AG04450 (cell line): ENCODE measurements around the gene LRRC28. TPM values are rescaled to one million over a fixed set of nuclear protein-coding genes. Genes with fewer than 3 reads are reported as not detected.

Experiments
- CTCF ChIA-PET: fragments of 300-600, 350-600 bp; formaldehyde crosslinking; extraction: SDS; loops from one replicate; lab custom pipeline; 2022; ENCODE audit warnings: antibody characterized with exemption, inconsistent platforms; lab: Charles Lee
- POLR2A ChIA-PET: fragments of 350-600 bp; formaldehyde crosslinking; extraction: SDS; loops from one replicate; lab custom pipeline; 2021; ENCODE audit warnings: antibody characterized with exemption, inconsistent platforms; lab: Yijun Ruan, JAX
- DNase-seq: peaks from one replicate; pipeline ENCODE4 v3.0.0-alpha.2; 2011; ENCODE audit warnings: low read depth, low spot score
- H3K27ac ChIP-seq: one replicate; pipeline ENCODE4 v1.5.1; 2012; ENCODE audit warnings: low read depth, low read length, control low read depth
- H3K27me3 ChIP-seq: one replicate; pipeline ENCODE4 v1.6.0; 2012; ENCODE audit warnings: low read length; ENCODE audit not compliant: control insufficient read depth, insufficient read depth
- H3K4me3 ChIP-seq: 2 replicates; pipeline ENCODE4 v1.5.1; 2011; ENCODE audit warnings: mild to moderate bottlenecking, low read depth, low read length, control low read depth
- H3K9me3 ChIP-seq: 2 replicates; pipeline ENCODE4 v1.5.1; 2012; ENCODE audit warnings: low read length; ENCODE audit not compliant: control insufficient read depth, insufficient read depth
- polyA minus RNA-seq: library from RNA; depleted of rRNA, polyadenylated mRNA; stranded (reverse); fragments of >200 nt; gene quantifications from 2 replicates; pipeline ENCODE4 v1.2.3, GENCODE V29; 2011; rRNA and poly(A)+ RNA removed
- polyA plus RNA-seq: library from polyadenylated mRNA; depleted of rRNA; stranded (reverse); fragments of >200 nt; gene quantifications from 2 replicates; pipeline ENCODE4 v1.2.3, GENCODE V29; 2011; rRNA removed
- TF ChIP-seq, protein P1 (sequence below): IDR thresholded peaks from 2 replicates; pipeline ENCODE4 v1.5.1; 2011; ENCODE audit warnings: low read depth, low read length, control low read depth, inconsistent platforms

Gene LRRC28
- 28.4 and 29.8 TPM in 2 replicates for polyA plus RNA-seq
- 22.4 and 28.5 TPM in 2 replicates for polyA minus RNA-seq

DNA sequence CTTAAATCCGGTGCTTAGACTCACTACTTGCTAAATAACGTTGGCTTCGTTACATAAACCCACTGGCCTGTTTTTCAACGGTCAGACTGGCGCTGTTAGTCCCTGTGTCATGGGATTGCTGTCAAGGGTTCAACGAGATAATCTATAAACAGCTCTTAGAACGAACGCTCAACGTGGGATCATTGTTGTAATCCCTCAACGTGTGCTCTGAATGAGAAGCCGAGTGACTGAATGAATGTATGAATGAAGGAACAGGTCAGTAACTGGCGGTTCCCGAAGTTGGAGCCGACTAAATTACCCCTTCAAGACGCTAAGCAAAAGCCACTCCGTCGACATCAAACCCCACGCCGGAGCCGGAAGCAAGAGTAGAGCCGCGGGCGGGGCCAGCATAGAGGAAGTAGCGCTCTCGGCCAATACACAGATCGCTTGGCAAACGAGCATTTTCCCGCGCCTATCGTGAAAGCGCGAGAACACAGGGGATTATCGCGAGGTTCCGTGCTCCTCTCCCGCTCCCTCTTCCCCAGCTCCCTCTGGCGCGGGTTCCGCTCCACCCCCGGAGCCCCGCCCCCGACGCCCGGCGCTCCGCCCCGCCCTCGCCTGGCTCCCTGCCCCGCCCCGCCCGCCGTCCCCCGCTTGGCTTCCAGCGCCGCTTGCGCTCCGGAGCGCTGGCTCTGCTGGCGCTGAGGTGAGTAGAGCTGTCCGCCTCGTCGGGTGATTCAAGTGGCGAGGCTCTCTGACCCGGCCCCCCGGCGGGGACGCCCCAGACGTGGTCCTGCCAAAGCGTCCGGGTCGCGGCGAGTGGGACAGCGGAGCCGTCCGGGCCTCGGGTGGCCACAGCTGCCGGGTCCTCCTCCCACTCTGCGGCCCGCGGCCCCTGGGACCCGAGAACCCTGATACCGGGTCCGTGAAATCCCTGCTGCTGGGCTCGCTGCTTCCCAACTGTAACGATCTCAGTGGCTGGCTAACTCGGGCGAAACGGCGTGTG is at the start of gene LRRC28:
LRRC28 (plus strand) TSS at position 625 of the 985 bp plus-strand sequence. CDS start 4,477 bp downstream, outside the sequence.
- Histone ChIP-seq H3K27me3 (no peaks in the 10 kb centered on the region), H3K27ac (peak within 1 kb of the TSS; percentile 84), H3K9me3 (no peaks in the 10 kb centered on the region), H3K4me3 (peak within 1 kb of the TSS; percentile 86)
- DNase-seq, result peak; percentile 98
- POLR2A ChIA-PET, result interaction anchor here (0.7 to 1.2 kb wide), 6 partner anchors 12 to 482 kb away, joined by 3 to 5 read pairs (median 3); partner anchors contain the start of genes LYSMD4 and SYNM
- CTCF ChIA-PET, result interaction anchor here (0.6 to 1.6 kb wide), 4 partner anchors 21 to 471 kb away, joined by 3 to 7 read pairs (median 3); no protein-coding TSS in a partner anchor
- TF ChIP-seq, protein P1, sequence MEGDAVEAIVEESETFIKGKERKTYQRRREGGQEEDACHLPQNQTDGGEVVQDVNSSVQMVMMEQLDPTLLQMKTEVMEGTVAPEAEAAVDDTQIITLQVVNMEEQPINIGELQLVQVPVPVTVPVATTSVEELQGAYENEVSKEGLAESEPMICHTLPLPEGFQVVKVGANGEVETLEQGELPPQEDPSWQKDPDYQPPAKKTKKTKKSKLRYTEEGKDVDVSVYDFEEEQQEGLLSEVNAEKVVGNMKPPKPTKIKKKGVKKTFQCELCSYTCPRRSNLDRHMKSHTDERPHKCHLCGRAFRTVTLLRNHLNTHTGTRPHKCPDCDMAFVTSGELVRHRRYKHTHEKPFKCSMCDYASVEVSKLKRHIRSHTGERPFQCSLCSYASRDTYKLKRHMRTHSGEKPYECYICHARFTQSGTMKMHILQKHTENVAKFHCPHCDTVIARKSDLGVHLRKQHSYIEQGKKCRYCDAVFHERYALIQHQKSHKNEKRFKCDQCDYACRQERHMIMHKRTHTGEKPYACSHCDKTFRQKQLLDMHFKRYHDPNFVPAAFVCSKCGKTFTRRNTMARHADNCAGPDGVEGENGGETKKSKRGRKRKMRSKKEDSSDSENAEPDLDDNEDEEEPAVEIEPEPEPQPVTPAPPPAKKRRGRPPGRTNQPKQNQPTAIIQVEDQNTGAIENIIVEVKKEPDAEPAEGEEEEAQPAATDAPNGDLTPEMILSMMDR, result no peak

DNA sequence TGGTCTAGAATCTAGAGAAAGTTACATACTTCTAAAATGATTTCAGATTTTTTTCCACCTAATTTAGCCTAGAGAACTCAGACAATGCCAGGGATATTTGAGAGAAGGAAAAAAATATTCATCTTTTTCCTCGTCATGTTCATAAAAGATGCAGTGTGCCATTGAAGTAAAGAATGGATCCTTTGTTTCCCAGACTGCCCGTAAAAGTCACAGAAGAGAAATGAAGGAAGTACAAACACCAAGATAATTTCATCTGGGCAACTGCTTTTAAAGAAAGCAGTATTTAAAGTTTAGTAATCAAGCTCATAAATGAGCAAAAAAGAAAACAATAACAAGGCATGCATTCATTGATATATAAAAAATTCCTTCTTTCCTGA is 49.1 kb upstream of the LRRC28 start:
- H3K4me3 ChIP-seq, result no peak overlapping the region
- H3K27ac ChIP-seq, result no peak overlapping the region
- no peak for DNase-seq
- TF ChIP-seq, protein P1, result no peak
- H3K9me3 ChIP-seq, result no peaks in the 10 kb centered on the region
- CTCF ChIA-PET, result interaction anchor here (1.0 to 5.2 kb wide), 4 partner anchors 11 to 126 kb away, joined by 3 to 26 read pairs (median 8); no protein-coding TSS in a partner anchor
- POLR2A ChIA-PET, result no interaction called here
- H3K27me3 ChIP-seq, result no peaks in the 10 kb centered on the region

DNA sequence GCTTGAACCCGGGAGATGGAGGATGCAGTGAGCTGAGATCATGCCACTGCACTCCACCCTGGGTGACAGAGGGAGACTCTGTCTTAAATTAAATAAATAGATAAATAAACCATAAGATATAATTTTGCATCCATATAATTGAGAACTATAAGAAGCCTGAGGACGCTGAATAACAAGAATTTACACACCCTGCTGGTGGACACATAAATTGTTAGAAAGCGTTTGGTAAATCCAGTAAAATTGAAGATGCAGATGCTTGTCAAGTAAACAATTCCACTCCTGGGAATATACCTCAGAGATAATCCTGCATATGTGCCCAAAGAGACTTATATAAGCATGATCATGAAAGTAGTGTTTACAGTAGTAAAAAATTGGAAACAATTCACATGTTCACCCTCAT is 43.6 kb upstream of the LRRC28 start:
- H3K27ac ChIP-seq, result no peak overlapping the region
- CTCF ChIA-PET, result interaction anchor here (1.5 to 10.6 kb wide), 4 partner anchors 11 to 766 kb away, joined by 4 to 198 read pairs (median 4); no protein-coding TSS in a partner anchor

DNA sequence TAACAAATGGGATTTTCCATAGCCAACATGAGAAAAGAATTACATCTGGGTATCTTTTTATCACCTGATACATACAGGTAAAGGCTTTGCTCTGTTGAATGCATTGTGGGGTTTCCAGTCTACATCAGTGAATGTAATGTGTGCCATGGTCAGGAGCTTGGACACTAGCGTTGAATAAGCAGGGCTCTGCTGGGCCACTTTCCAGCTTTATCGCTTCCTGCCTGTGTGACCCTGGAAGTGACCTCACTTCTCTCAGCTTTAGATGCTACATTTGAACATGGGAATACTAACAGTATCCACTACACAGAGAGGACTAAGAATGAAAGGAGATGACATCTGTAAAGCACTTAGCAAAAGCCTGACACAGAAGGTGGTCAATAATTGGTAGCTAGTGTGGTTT is 42.0 kb upstream of the LRRC28 start:
- DNase-seq, result no peak
- TF ChIP-seq, protein P1, result no peak
- POLR2A ChIA-PET, result no interaction called here

More for the DNA sequence above, 43.6 kb upstream of the LRRC28 start:
- POLR2A ChIA-PET, result interaction anchor here (0.6 kb wide), 1 partner anchor 527 kb away, joined by 3 read pairs; no protein-coding TSS in a partner anchor
- TF ChIP-seq, protein P1, result no peak
- no peak for DNase-seq
- H3K4me3 ChIP-seq, result no peak overlapping the region
- H3K9me3 ChIP-seq, result no peaks in the 10 kb centered on the region
- no peaks in the 10 kb centered on the region for H3K27me3 ChIP-seq

More for the DNA sequence above, 42.0 kb upstream of the LRRC28 start:
- no peaks in the 10 kb centered on the region for H3K27me3 ChIP-seq
- no peak overlapping the region for H3K4me3 ChIP-seq
- no peaks in the 10 kb centered on the region for H3K9me3 ChIP-seq
- H3K27ac ChIP-seq, result no peak overlapping the region
- CTCF ChIA-PET, result interaction anchor here (1.8 to 10.6 kb wide), 2 partner anchors 109 to 767 kb away, joined by 5 to 198 read pairs; no protein-coding TSS in a partner anchor
